HG03354 (cell line): ENCODE data around the gene HERC5.
"Not testable (repeated sequence)": the region's sequence is repeated elsewhere in the genome, so short reads cannot be mapped to it uniquely, and the experiment has no call there.

ENCODE experiments used
- ATAC-seq: cut with Tn5 transposase; IDR thresholded peaks from one replicate; pipeline ENCODE4 v1.9.1; 2021; ENCODE audit warnings: mild to moderate bottlenecking; ENCODE audit not compliant: unreplicated experiment, poor library complexity, severe bottlenecking

The HERC5 gene

DNA sequence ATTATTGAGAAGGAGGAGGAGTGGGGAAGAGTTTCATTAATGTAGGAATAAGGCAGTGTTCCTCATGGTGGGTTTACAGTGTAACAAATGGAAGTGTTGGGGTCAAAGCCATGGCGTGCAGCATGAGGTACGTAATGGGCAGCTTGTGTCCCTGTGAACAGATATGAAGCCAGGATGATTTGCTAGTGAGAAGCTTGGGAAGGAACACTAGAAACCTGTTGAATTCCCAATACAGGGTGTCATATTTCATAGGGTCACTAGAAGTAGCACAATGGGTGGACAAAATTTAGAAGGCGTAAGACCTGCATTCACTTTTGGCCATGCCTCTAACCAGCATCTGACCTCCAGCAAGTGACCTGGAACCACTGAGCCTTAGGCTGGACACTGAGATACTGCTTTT is 59.8 kb downstream of the HERC5 start:
- ATAC-seq, result no peak

DNA sequence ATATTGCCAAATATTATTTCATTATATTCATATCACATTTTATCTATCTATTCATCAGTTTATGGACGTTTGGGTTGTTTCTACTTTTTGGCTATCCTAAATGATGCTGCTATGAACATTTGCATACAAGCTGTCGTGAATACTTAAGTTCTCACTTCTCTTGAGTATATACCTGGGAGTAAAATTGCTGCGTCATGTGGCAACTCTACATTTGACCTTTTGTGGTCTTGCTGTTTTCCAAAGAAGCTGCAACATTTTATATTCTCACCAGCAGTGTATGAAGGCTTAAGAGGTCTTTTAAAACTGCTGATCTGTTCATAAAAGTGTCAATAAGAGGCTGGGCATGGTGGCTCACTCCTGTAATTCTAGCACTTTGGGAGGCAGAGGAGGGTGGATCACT is 60.9 kb downstream of the HERC5 start:
- ATAC-seq, result no peak

DNA sequence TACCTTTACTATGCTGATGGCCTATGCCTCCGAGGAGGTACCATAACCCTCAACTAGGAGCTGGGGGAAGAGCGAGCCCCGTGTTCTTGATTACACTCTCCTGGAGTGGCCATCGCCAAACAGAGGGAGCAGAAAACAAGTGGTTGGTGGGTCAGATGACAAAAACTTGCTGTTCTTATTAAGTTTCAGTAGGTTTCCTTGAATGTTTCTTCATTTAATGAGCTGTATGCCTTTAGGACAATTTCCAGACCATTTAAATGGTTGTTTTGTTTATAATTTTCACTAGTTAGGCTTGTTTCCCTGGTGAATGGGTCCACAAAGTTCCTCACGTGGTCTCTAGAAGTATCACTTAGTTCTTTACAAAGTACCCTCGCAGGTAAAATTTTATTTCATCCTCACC is 62.0 kb downstream of the HERC5 start:
- no peak for ATAC-seq

DNA sequence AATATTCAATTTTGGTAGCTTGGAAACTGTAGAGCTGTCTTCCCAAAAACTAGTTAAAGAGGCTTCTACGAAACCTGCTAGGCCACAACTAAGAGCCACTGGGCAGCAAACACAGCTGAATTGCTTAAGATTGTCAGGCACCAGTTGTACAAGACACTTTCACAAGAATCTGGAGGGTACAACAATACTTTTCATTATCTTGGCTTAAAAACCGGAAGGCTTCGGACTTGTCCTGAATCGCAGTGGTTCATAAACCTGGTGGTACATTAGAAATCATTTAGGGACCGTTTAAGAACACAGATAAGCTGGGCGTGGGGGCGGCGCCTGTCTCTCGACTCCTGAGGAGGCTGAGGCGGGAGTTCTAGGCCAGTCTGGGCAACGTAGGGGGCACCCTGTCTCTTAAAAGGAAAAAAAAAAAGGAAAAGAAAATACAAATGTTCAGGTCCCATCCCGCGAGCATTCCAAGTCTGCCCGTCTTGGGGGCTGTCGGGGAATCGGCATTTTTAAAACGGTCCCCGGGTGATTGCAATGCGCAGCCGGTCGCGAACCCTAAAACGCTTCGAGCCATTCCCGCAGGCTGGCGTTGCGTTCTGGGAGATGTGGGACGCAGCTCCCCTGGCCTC is 65.9 kb downstream of the HERC5 start:
- ATAC-seq, result peak; percentile 37

DNA sequence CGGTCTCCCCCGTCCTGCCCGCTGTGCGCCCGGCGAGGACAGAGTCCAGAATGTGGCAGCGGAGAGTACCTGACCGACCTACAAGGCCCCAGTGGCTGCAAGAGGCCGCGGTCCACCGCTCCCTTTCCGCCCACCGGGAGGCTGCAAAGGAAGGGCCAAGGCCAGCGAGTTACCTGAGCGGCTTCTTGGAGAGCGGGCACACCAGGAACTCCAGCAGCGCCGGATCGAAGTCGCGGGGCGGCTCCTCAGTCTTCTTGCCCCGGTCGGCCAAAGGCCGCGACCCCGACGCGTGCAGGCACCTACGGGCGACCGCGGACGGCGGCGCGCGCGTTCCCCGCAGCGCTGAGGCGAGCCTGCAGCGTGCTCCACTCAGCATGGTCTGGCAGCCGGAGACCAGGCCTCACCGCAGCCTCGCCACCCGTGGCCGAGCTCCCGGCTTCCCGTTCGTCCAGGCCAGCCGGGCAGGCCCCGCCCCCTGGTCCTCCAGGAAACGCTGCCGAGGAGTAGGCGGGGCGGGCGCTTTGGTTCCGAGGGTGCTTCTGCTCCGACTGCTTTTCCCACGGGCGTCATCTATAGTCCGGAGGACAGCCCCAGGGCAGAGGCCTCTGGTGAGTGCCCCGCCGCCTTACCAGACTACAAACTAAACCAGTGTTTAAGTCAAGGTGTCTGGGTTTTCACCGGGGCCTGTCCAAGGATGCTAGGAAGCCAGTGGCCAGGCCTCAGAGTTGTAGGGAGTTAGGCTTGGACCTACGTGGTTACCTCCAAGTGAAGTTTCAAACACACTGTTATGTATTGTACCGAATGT is 66.6 kb downstream of the HERC5 start, which contains the start of gene PYURF:
PYURF (minus strand) TSS at position 452 of the 805 bp plus-strand sequence; CDS start at position 376, 76 bp downstream.
- ATAC-seq, result peak; percentile 76

DNA sequence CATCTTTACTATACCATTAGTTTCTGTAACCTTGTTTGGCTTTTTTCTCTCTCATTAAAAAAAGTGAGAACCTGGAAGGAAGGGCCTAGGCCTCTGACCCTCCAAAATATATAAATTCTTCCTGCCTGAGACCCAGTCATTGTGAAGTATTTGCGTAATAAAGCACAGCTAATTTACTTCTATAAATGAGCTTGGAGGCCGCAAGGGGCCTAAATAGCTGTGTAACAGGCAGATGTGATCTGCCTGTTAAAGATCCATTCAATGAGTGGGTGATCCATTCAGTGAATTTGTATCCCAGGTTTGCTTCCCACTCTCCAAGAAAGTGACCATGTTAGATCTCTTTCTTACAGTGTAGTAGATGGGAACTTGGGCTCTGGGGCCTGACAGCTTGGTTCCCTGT is 67.3 kb downstream of the HERC5 start:
- ATAC-seq, result no peak

DNA sequence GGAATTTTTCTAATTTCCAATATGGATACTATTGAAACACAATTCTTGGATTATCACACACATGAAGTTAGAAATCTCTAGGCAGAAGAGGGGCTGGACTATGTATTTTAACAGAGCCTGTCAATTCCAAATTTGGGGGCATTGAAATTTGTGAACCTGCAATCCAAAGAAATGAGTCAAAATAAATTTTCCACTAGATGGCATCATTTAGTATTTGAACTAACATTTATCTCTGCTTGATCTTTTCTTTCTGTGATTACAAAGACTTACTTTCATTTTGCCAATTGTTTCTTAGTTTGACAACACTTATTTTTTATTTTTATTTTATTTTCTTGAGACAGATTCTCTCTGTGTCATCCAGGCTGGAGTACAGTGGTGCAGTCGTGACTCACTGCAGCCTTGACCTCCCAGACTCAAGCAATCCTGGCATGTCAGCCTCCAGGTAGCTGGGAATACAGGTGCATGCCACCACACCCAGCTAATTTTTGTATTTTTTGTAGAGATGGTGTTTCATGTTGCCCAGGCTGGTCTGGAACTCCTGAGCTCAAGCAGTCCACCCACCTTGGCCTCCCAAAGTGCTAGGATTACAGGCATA is 69.4 kb downstream of the HERC5 start:
- ATAC-seq, result no peak

DNA sequence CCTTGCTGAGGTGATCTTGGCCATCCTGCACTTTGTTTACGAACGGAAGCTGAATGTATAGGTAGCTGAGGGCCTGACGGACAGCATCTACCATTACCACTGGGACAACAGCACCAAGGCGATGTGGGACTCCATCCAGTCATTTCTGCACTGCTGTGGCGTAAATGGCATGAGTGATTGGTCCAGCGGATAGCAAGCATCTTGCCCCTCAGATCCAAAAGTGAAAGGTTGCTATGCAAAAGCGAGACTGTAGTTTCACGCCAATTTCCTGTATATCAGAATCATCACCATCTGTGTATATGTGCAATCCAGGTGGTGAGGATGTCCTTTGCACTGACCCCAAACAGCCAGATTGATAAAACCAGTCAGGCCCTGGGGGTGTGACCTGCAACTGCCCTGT is 70.9 kb downstream of the HERC5 start:
- peak; percentile 36 for ATAC-seq

DNA sequence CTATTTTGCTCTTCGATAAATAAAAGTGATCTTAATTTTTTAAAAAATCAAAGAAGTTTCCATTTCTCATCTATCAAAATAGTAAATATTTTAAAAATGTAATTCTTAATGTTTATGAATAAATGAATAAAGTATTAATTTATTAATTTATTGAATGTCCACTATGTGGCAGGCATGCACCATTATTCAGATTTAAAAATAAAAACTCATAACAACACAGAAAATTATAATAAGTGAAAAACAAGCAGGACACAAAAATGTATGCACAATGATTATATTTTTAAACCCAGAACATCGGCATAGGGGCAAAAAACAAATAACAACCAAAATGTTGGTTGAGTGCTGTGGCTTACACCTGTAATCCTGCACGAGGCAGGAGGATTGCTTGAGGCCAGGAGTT is 71.9 kb downstream of the HERC5 start:
- no peak for ATAC-seq

DNA sequence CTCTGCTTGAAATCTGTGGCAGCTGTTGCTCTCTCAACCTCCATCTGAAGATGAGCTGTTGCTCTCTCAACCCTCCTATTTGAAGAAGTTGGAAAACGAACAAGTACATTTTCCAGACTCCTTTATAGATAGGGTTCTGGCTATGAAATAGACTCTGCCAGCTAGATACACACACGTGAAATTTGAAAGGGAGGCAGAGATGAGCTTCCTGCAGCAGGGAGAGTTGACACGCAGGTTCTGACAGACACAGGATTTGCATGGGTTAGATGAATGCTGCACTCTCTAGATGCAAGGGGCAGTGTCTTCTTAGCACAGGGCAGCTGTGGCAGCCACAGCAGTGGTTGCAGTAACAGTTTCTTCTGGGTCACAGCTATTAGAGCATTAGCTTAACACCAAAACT is 74.6 kb downstream of the HERC5 start:
- ATAC-seq, result no peak

DNA sequence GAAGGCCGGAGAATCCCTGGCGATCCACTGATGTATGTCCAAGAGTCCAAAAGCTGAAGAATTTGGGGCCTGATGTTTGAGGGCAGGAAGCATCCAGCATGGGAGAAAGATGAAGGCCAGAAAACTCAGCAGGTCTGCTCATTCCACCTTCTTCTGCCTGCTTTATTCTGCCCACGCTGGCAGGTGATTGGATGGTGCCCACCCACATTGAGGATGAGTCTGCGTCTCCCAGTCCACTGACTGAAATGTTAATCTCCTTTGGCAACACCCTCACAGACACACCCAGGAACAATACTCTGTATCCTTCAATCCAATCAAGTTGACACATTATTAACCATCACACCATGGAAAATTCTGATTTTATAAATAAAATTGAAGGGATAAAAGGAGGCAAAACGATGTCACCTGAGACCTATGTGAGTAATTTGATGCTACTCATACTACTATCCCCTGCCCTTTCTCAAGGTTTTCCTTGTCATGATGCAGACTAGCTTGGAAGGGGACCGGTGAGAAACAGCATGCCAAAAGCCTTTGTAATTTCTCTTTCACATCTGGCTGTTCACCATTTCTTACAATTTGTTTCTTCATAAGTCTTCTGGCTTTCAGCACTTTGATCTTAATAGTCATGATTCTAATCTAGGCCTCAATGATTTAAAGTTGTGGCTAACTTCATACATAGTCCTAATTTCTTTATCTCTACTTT is 76.3 kb downstream of the HERC5 start:
- ATAC-seq, result no peak

DNA sequence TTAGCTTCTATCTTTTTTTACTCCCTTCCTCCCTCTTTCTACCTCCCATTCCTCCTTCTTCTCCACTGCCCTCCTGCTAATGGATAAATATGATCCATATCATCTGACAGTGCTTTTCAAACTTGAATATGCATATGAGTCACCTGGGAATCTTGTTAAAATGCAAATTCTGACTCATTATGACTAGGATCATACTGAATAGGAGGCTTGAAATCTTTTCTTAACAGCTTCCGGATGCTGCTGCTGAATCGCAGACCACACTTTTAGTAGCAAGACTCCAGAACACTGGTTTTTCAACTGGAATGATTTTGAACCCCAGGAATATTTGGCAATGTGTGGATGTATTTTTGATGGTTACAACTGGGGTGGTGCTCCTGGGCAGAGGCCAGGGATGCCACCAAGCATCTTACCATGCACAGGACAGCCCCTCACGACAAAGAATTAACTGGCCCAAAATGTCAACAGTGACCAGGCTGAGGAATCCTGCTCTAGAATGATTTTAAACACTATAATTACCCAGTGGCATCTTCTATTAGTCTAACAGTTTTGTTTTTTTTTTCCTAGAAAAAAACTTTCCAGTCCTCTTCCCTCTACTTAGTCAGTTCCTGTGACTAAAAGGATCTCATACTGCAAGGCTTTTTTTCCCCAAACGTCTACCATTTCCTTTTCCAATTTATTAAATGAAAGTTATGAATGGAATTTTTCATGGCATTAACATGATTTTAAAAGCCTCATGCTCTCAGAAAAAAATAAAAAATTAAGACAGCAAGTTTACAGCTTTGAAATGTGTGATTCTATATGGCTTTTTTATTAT is 77.2 kb downstream of the HERC5 start:
- ATAC-seq, result no peak

DNA sequence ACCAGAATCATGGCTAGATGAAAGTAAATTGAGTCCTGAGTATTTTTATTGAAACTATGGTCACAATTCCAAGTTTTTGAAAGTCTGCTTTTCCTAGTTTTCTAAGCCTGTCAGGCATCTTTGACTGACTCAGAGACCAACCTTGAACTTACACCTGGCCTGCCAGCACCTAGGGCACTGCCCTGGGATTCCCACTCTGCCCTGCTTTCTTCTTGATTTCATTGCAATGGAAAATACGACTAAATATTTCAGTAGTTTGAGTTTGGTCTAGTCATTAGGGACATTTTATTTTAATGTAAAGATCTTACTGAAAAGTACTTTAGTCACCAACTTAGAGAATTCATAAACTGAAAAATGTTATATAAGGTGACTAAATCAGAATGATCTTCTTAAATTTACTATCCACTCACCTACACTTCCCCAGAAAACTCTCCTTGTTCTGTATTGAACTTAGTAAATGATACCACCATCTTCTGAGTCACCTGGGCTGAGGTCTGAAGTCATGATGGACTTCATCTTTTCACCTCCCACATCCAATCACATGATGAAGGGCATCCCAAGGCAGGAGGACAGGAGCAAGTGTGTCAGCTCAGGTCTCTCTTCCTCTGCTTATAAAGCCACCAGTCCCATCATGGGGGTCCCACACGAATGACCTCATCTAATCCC is 78.3 kb downstream of the HERC5 start:
- no peak for ATAC-seq

DNA sequence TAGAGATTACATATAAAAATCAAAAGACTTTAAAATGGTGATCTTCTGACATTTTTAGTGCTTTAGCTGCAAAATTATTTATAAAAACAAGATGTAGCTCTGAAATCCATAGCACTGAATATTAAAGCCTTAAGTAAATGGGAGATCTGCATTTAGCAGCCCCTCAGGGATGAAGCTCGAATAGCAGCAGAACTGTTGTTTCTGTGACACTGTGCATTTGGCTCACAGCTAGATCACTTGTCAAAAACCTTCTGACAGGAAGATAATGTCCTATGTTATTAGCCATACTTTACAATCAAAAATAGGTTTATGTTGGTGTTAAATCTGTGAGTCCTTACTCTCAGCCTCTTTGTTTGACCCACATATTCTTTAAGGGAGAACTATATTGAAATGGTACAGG is 80.8 kb downstream of the HERC5 start:
- ATAC-seq, result no peak

DNA sequence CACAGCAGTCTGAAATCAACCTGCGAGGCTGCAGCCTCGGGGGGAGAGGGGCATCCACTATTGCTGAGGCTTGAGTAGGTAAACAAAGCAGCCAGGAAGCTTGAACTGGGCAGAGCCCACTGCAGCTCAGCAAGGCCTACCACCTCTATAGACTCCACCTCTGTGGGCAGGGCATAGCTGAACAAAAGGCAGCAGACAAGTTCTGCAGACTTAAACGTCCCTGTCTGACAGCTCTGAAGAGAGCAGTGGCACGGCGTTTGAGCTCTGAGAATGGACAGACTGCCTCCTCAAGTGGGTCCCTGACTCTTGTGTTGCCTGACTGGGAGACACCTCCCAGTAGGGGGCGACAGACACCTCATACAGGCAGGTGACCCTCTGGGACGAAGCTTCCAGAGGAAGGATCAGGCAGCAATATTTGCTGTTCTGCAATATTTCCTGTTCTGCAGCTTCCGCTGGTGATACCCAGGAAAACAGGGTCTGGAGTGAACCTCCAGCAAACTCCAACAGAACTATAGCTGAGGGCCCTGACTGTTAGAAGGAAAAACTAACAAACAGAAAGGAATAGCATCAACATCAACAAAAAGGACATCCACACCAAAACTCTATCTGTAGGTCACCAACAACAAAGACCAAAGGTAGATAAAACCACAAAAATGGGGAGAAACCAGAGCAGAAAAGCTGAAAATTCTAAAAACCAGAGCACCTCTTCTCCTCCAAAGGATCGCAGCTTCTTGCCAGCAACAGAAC is 82.6 kb downstream of the HERC5 start:
- ATAC-seq, result not testable (repeated sequence)

DNA sequence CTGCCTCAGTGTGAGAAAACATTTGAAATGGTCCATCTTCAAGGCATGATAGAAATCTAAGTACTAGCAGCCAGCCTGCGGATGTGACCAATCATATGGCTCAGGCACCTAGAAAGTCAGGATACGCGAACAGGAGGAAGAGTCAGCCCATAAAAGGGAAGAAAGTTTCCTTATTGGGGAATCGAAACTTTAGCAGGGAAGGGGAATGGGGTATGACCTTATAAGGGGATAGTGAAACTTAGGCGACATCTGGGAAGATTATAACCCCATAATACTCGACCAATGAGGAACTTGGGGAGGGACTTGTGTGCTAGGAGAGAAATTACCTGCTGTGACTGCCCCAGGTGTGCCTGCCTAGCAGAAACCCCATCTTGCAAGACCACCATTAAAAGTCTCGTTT is 92.9 kb downstream of the HERC5 start:
- ATAC-seq, result no peak
